Mononuclear cell (primary cell): ENCODE measurements around the gene COX6A1. TPM values are rescaled to one million over a fixed set of nuclear protein-coding genes. Genes with fewer than 3 reads are reported as not detected.

Experiments
- H3K27me3 ChIP-seq: 2 replicates; pipeline ENCODE4 v1.6.0; 2011; ENCODE audit warnings: low read length, control low read depth; ENCODE audit not compliant: insufficient read depth
- H3K4me1 ChIP-seq: 2 replicates; pipeline ENCODE4 v1.5.1; 2011; ENCODE audit warnings: mild to moderate bottlenecking, low read length, control low read depth; ENCODE audit not compliant: insufficient read depth
- H3K4me3 ChIP-seq: 2 replicates; pipeline ENCODE4 v1.5.1; 2011; ENCODE audit warnings: mild to moderate bottlenecking, low read length, moderate library complexity
- H3K9me3 ChIP-seq: 2 replicates; pipeline ENCODE4 v1.5.1; 2011; ENCODE audit warnings: low read depth, mild to moderate bottlenecking, control low read depth, low read length
- total RNA-seq: library from RNA; depleted of rRNA; stranded (reverse); fragments of >200 nt; gene quantifications from one replicate; pipeline ENCODE4 v1.2.3, GENCODE V29; 2012

COX6A1 gene
- total RNA-seq, 1 donor = 138 TPM

DNA sequence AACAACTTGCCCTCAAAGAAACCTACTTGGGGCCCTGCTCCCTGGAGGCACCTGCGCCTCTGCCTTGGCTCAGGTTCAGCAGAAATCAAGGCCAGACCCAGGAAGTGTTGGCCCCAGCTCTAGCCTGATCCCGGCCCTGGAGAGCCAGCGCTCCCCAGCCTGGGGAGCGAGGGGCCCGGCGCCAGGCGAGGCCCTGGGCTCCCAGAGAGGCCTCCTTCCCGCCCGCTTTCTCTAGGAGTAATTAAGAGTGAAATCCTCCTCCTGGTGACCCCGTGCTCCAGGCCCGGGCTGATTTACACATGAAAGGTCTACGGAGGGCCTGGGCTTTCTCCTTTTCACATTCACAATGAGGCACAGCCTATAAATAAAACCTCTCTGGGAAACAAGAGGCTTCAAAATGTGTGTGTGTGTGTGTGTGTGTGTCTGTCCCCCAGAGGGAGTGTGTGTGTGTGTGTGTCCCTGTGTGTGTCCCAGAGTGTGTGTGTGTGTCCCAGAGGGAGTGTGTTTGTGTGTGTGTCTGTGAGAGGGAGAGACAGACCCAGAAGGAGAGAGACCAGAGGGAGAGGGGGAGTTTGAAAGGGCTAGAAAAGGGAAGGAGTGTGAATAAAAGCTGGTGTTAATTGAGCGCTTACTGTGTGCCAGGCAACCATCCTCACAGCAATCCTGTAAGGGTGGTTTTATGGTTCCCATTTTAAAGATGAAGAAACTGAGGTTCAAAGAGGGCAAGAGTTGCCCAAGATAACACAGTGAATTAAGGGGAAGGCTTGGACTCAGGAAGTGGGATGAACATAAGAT lies 23.8 kb upstream of the COX6A1 start:
- Histone ChIP-seq H3K9me3 (no peaks in the 10 kb centered on the region), H3K27me3 (no peaks in the 10 kb centered on the region), H3K4me1 (no peaks in the 10 kb centered on the region), H3K4me3 (no peak overlapping the region)

DNA sequence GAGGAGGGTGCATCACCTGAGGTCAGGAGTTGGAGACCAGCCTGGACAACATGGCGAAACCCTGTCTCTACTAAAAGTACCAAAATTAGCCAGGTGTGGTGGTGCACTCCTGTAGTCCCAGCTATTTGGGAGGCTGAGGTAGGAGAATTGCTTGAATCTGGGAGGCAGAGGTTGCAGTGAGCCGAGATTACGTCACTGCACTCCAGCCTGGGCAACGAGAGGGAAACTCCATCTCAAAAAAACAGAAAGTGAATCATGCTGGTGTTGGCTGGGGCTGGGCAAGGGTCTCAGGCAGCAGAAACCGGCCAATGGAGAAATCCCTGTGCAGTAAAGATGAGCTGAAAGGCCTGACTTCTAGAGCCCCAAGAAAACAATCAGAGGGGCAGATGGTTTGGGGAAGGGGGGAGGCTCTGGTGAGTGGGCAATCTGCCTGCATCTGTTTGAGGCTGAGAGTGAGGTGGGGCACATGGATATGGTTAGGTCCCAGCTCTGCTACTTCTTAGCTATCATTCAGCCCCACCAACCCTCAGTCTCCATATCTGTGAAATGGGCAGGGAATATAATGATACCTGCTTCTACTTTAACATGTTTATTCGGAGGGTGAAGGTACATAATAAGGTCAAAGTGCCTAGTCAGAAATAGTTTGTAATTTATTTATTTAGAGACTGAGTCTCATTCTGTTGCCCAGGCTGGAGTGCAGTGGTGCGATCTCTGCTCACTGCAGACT lies 21.3 kb upstream of the COX6A1 start:
- Histone ChIP-seq H3K9me3 (no peaks in the 10 kb centered on the region), H3K4me3 (no peak overlapping the region), H3K27me3 (no peaks in the 10 kb centered on the region), H3K4me1 (no peaks in the 10 kb centered on the region)

DNA sequence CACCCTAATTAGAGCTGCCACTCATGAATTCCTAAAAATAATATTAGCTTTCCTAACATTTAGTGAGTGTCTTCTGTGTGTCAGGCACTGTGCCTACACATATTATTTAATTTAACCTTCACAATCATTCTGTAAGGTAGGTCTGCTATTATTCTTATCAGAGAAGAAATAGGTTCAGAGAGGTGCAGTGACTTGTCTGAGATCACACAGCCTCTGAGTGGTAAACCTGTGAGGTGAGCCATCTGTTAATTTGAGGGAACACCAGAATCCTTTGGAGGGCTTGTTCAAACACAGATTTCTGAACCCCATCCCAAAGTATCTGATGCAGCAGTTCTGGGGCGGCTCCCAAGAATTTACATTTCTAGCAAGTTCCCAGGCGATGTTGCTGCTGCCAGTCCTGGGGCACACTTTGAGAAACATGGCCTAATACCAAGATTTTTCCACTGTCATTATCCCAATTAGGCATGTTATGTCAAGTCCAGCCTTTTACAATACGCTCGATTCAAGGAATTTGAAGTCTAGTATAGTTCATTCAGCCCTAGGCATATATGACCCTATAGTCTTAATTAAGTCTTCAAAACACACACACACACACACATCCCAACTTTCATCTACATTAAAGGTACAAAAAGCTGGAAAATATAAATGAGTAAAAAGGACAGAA lies 19.9 kb upstream of the COX6A1 start:
- H3K4me3 ChIP-seq = no peak overlapping the region
- H3K4me1 ChIP-seq = no peaks in the 10 kb centered on the region
- no peaks in the 10 kb centered on the region for H3K27me3 ChIP-seq
- no peaks in the 10 kb centered on the region for H3K9me3 ChIP-seq

DNA sequence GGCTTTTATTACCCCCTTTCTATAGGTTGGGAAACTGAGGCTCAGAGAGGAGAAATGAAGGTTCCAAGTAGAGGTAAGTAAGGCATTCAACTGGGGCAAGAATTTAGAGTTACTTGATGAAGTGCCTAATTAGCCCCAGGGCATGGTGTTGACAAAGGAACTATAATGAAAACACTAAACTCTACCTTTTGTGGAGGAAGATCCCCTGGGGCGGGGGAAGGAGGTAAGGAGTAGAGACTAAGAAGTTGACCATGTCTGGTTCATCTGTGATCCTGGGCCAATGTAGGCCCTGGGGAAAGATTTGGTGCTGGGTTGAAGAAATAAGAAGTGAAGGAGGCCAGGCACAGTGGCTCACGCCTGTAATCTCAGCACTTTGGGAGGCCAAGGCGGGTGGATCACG lies 16.2 kb upstream of the COX6A1 start:
- H3K9me3 ChIP-seq = no peaks in the 10 kb centered on the region
- no peaks in the 10 kb centered on the region for H3K27me3 ChIP-seq
- H3K4me3 ChIP-seq = no peak overlapping the region
- no peaks in the 10 kb centered on the region for H3K4me1 ChIP-seq

DNA sequence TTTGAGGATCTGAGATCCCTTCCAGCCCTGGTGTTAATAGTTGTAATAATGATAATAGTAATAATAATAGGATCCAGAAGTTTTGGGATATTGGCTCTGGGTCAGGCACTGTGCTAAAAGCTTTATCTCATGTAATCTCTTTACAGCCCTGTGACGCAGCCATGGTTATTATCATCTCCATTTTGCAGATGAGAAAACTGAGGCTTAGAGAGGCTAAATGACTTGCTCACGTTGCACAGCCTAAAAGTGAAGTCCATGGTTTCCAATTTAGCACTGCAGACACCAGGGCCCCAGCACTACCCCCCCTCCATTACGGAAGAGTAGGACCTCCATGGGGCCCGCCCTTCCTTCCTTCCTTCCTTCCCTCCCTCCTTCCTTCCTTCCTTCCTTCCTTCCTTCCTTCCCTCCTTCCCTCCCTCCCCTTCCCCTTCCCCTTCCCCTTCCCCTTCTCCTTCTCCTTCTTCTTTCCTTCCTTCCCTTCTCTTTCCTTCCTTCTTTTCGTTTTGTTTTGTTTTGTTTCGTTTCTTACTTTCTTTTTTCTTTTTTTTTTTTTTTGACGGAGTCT lies 14.9 kb upstream of the COX6A1 start:
- Histone ChIP-seq H3K27me3 (no peaks in the 10 kb centered on the region), H3K9me3 (no peaks in the 10 kb centered on the region), H3K4me3 (no peak overlapping the region), H3K4me1 (no peaks in the 10 kb centered on the region)

DNA sequence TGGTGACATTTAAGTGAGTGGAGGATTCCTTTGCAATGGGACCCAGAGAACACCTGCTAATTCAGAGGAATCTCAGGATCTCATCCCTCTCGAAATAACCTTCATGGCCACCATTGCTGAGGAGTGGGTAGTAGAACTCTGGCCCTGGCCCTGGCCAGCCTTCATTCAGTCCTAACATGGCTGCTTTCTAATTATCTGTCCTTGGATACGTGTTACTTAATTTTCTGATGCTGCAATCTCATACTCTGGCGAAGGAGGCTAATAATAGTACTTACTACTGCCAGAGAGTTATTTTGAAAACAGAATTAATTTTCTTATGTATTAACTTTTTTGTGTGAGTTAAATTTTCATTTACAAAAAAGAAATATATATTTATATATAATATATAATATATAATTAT lies 12.1 kb upstream of the COX6A1 start:
- no peak overlapping the region for H3K4me3 ChIP-seq
- H3K4me1 ChIP-seq = no peaks in the 10 kb centered on the region
- no peaks in the 10 kb centered on the region for H3K9me3 ChIP-seq
- H3K27me3 ChIP-seq = no peaks in the 10 kb centered on the region

DNA sequence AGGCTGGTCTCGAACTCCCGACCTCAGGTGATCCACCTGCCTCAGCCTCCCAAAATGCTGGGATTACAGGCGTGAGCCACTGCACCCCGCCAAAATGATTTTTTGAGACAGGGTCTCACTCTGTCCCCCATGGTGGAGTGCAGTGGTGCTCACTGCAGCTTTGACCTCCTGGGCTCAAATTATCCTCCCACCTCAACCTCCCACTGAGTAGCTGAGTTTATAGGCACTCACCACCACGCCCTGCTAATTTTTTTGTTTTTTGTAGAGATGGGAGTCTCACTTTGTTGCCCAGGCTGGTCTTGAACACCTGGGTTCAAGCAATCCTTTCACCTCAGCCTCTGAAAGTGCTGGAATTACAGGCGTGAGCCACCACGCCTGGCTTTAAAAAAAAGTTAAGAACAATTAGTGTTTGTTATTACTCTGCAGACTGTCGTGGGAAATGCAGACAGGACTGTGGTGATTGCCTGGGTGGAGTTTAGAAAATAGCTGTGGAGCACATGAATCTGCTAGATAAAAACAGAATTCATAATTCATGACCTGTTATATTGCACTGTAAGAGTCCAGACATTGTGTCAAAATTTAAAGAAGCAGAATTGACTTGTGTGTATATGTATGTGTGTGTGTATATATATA lies 9.2 kb upstream of the COX6A1 start:
- H3K4me1 ChIP-seq = no peaks in the 10 kb centered on the region
- H3K4me3 ChIP-seq = no peak overlapping the region
- H3K27me3 ChIP-seq = no peaks in the 10 kb centered on the region
- H3K9me3 ChIP-seq = no peaks in the 10 kb centered on the region

DNA sequence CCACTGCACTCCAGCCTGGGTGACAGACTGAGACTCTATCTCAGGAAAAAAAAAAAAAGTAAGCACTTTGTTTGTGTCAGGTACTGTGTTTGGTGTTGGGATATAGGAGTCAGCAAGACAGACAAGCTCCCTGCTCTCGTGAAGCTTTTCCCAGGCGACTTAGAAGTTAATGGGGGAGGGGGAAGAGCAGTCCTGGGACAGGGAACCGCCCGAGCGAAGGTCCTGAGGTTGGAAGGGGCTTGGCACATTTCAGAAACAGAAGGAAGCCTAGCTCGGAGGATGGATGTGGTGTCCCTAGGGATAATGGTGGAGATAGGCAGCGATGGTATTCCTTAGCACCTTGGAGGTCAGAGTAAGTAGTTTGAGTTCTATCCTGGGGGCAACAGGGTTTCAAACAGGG lies 8.5 kb upstream of the COX6A1 start:
- H3K4me3 ChIP-seq = no peak overlapping the region
- H3K27me3 ChIP-seq = no peaks in the 10 kb centered on the region
- H3K4me1 ChIP-seq = no peaks in the 10 kb centered on the region

DNA sequence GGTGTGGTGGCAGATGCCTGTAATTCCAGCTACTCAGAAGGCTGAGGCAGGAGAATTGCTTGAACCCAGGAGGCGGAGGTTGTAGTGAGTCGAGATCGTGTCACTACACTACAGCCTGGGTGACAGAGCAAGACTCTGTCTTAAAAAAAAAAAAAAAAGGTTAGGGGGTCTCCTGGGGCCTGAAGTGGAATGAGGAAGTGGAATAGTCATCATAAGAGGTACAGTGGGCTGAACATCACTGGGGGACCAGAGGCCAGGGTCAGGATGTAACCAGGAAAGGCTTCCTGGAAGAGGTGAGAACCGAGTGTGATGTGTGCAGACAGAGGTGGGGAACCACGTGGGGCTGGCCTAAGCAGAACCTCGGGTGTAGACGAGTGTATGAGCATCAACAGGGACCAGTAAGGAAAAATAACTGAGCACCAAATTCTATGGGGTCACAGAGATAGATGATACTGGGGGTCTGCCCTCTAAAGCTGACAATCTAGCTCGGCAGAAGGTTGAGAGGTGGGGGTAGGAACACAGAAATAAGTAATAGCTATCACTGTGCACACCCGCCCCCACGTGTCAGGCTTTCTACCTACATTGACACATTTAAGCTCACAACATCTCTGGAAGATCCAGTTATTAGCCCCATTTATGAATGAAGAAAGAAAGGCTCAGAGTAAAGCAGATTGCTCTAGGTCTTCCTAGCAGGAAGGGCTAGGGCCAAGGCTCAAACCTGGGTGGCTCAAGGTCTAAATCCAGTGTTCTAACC lies 5.0 kb upstream of the COX6A1 start:
- no peak overlapping the region for H3K4me3 ChIP-seq
- no peaks in the 10 kb centered on the region for H3K9me3 ChIP-seq
- H3K27me3 ChIP-seq = no peaks in the 10 kb centered on the region
- peaks cover 7% of the 10 kb centered on the region for H3K4me1 ChIP-seq

More for the DNA sequence above, 8.5 kb upstream of the COX6A1 start:
- H3K9me3 ChIP-seq = no peaks in the 10 kb centered on the region

DNA sequence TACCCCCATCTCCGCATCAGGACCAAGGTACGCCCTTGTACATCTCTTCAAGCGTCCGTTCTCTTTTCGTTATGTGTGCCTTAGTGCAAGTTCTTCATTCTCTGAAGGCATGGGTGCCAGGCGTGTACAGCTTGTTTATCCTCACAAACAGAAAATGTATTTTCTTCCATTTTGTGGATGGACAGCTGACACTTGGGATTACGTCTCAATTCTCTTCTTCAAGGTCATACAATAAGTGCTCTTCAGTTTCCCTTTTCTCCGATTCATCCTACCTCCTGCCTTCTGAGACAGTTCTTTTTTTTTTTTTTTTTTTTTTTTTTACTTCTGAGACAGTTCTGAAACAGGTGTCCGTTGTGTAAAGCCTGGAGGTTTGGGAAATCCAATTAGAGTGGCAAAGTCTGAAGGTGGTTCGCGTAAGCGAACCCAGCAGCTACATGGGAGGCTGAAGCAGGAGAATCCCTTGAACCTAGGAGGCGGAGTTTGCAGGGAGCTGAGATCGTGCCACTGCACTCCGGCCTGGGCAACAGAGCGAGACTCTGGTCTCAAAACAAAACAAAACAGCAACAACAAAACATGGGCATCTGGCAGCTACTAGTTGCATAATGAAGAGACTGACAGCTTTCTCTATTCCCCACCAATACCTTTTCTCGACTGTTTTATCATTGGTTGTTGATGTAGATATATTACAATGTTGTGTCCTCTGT lies 734 bp downstream of the COX6A1 start:
- Histone ChIP-seq H3K4me1 (peaks cover 23% of the 10 kb centered on the region), H3K9me3 (no peaks in the 10 kb centered on the region), H3K27me3 (no peaks in the 10 kb centered on the region), H3K4me3 (peak overlapping the region; percentile 72)

DNA sequence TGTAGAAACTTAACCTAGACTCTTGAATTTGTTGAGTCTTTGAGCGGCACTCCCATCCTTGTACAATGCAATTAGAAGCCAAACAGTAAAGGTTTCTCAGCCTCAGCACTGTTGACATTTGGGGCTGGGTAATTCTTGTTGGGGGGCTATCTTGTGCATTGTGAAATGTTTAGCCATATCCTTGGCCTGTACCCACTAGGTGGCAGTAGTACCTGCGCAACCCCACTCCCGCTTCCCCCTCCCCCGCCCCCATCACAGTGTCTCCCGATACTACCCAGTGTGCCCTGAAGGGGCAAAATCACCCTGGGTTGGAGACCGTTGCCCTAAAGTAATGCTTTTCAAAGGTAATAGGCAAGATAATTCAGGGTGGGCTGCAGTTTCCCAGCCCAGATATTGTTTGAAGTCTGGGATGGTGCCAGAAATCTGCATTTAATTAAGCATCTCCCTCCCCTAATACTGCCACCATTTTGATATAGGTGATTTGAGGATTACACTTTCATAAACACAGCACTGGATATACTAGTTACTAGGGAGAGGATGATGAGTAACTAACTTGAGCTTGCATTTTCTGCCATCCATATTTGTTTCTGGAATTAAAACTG lies 1.8 kb downstream of the COX6A1 start:
- H3K4me3 ChIP-seq = no peak overlapping the region
- peaks cover 23% of the 10 kb centered on the region for H3K4me1 ChIP-seq
- H3K27me3 ChIP-seq = no peaks in the 10 kb centered on the region
- no peaks in the 10 kb centered on the region for H3K9me3 ChIP-seq

DNA sequence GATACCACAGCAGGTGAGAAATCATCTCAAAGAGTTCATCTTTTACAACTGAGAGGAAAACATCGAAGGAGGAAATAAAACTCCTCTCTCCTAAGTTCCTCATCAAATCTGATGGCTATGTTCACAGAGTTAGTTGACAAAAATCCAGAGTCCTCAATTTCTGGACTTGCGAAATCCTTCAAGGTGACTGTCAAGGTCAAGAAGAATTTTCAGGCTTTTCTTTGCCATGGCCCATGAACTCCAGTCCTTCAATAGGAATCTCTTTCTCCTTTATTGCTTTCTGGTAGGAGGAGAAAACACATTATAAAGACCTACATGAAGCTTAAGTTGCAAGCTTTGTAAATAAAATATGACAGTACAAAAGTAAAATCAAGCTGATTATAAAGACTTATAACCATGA lies 6.8 kb downstream of the COX6A1 start:
- Histone ChIP-seq H3K4me1 (peaks cover 32% of the 10 kb centered on the region), H3K27me3 (no peaks in the 10 kb centered on the region), H3K9me3 (no peaks in the 10 kb centered on the region), H3K4me3 (no peak overlapping the region)

DNA sequence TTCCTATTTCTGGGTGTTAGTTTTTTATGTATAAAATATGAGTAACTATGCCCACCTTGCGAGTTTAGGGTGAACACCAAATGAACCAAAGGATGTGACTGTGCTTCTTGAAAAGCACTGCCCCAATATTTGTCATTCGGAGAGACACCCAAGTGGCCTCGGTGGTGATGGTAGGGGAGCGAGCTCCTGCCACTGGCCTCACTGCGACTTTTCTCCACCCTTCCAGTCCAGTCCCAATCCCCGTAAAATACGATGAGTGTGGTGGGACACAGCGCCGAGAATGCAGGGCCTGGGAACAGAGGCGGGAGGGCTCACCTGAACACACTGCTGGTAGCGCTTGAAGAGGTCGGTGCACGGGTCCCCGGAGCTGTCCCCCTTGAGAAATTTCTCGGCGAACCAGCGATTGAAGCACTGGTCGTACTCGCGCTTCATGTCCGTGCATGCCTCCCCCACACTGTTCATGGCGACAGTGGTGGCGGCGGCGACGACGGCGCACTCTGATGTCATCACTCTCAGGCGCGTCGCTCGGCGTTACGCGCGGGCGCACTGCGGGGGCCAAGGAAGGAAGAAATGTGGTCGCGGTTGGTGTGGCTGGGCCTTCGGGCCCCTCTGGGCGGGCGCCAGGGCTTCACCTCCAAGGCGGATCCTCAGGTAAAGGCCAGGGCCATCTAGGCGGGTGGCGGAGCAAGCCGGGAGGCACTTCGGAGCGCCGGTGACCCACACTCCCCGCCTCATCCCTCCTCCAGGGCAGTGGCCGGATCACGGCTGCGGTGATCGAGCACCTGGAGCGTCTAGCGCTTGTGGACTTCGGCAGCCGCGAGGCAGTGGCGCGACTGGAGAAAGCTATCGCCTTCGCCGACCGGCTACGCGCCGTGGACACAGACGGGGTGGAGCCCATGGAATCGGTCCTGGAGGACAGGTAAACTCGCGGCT lies 8.3 kb downstream of the COX6A1 start, which contains the start of the genes GATC and TRIAP1:
TSS of gene GATC (plus strand) at position 534 of the 933 bp plus-strand sequence. CDS start at position 571, 37 bp downstream.
TSS of gene TRIAP1 (minus strand) at position 474 of the 933 bp plus-strand sequence. CDS start at position 462, 12 bp downstream.
- H3K27me3 ChIP-seq = no peaks in the 10 kb centered on the region
- H3K4me1 ChIP-seq = peaks cover 29% of the 10 kb centered on the region
- H3K4me3 ChIP-seq = peak within 1 kb of the TSS; percentile 99
- no peaks in the 10 kb centered on the region for H3K9me3 ChIP-seq
